OCI-LY3 (cell line): ENCODE data around the gene ASCC2.
"Not testable (repeated sequence)": the region's sequence is repeated elsewhere in the genome, so short reads cannot be mapped to it uniquely, and the experiment has no call there.

Source experiments
- H2AFZ ChIP-seq: fragments of 200-600, 300-600 bp; shearing (Covaris generic); 2 replicates; pipeline ENCODE4 v1.6.0; 2014; ENCODE audit warnings: antibody characterized with exemption, low read depth, low read length
- H3K27ac ChIP-seq: fragments of 200-600, 300-600 bp; sonication (generic); 2 replicates; pipeline ENCODE4 v1.5.1; 2014; ENCODE audit warnings: mild to moderate bottlenecking, low read length, moderate library complexity, mixed read lengths
- H3K27me3 ChIP-seq: fragments of 200-600, 300-600 bp; sonication (generic); 2 replicates; pipeline ENCODE4 v1.6.1; 2014; ENCODE audit warnings: low read depth, low read length, mixed read lengths
- H3K36me3 ChIP-seq: fragments of 200-600, 300-600 bp; sonication (generic); replicated peaks from 2 replicates; pipeline ENCODE3; 2014; ENCODE audit warnings: low read depth, low read length, mixed read lengths
- H3K4me1 ChIP-seq: fragments of 300-600, 200-600 bp; sonication (generic); 2 replicates; pipeline ENCODE4 v1.6.1; 2014; ENCODE audit warnings: low read length, mixed read lengths
- H3K4me2 ChIP-seq: fragments of 200-600, 300-600 bp; sonication (generic); 2 replicates; pipeline ENCODE4 v1.6.1; 2014; ENCODE audit warnings: low read length, mixed read lengths
- H3K4me3 ChIP-seq: fragments of 300-600, 200-600 bp; sonication (generic); 2 replicates; pipeline ENCODE4 v1.5.1; 2014; ENCODE audit warnings: antibody characterized with exemption, mild to moderate bottlenecking, low read length, moderate library complexity
- H3K79me2 ChIP-seq: fragments of 300-600, 200-600 bp; shearing (Covaris generic); 2 replicates; pipeline ENCODE4 v1.6.1; 2014; ENCODE audit warnings: mild to moderate bottlenecking, low read length, mixed read lengths
- H3K9ac ChIP-seq: fragments of 300-600, 200-600 bp; shearing (Covaris generic); 2 replicates; pipeline ENCODE4 v1.6.0; 2014; ENCODE audit warnings: mild to moderate bottlenecking, low read length, moderate library complexity
- H3K9me3 ChIP-seq: fragments of 200-600, 300-600 bp; shearing (Covaris generic); 2 replicates; pipeline ENCODE4 v1.6.1; 2014; ENCODE audit warnings: low read length, mixed read lengths; ENCODE audit not compliant: insufficient read depth
- H4K20me1 ChIP-seq: fragments of 200-600, 300-600 bp; sonication (generic); 2 replicates; pipeline ENCODE4 v1.6.1; 2016; ENCODE audit warnings: low read length, mixed read lengths; ENCODE audit not compliant: insufficient read depth
- EZH2phosphoT487 ChIP-seq: fragments of 200-600 bp; shearing (Covaris generic); IDR thresholded peaks from 2 replicates; pipeline ENCODE4 v1.6.1; 2018; ENCODE audit warnings: antibody characterized with exemption, mixed run types, low read depth
- TF ChIP-seq, protein P1 (sequence below): fragments of 200-600, 300-600 bp; sonication (generic); IDR thresholded peaks from 2 replicates; pipeline ENCODE4 v1.5.1; 2014; ENCODE audit warnings: antibody characterized with exemption, low read length, low read depth

The ASCC2 gene

DNA sequence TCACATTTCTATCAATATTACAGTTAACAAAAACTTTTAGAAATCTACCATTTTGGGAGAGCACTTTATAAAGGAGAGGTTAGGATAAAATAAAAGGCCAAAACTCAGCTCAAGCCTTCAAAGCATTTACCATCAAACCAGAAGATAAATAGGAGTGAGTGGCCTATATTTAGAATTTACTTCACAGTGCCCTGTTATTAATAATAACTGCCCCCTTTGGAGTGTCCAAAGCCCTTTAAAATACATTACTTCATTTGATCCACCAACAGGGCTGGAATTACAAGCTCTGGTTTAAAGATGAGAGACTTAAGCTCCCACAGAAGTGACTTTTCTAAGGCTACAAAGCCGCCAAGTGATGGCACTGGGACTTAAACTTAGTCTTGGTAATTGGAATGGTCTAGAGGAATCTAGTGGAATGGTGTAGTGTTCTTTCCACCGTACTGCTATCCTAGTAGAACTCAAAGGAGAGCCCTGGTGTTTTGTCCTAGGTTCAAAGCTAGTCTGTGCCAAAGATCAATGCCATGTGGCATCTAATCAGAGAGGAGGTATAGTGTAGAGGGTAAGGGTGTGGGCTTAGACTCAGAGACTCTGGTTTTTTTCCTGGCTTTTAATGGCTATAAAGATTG is 23.7 kb upstream of the ASCC2 start:
- TF ChIP-seq, protein P1, sequence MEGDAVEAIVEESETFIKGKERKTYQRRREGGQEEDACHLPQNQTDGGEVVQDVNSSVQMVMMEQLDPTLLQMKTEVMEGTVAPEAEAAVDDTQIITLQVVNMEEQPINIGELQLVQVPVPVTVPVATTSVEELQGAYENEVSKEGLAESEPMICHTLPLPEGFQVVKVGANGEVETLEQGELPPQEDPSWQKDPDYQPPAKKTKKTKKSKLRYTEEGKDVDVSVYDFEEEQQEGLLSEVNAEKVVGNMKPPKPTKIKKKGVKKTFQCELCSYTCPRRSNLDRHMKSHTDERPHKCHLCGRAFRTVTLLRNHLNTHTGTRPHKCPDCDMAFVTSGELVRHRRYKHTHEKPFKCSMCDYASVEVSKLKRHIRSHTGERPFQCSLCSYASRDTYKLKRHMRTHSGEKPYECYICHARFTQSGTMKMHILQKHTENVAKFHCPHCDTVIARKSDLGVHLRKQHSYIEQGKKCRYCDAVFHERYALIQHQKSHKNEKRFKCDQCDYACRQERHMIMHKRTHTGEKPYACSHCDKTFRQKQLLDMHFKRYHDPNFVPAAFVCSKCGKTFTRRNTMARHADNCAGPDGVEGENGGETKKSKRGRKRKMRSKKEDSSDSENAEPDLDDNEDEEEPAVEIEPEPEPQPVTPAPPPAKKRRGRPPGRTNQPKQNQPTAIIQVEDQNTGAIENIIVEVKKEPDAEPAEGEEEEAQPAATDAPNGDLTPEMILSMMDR = no peak
- no peak for TF ChIP-seq EZH2phosphoT487
- Histone ChIP-seq H3K4me2 (no peak overlapping the region), H4K20me1 (no peaks in the 10 kb centered on the region), H3K9ac (no peak overlapping the region), H3K36me3 (no peaks in the 10 kb centered on the region), H2AFZ (no peak overlapping the region), H3K79me2 (no peaks in the 10 kb centered on the region), H3K4me1 (no peaks in the 10 kb centered on the region), H3K27ac (no peak overlapping the region), H3K4me3 (no peak overlapping the region), H3K9me3 (no peaks in the 10 kb centered on the region), H3K27me3 (no peaks in the 10 kb centered on the region; the same call in 1 of the 2 replicates)

DNA sequence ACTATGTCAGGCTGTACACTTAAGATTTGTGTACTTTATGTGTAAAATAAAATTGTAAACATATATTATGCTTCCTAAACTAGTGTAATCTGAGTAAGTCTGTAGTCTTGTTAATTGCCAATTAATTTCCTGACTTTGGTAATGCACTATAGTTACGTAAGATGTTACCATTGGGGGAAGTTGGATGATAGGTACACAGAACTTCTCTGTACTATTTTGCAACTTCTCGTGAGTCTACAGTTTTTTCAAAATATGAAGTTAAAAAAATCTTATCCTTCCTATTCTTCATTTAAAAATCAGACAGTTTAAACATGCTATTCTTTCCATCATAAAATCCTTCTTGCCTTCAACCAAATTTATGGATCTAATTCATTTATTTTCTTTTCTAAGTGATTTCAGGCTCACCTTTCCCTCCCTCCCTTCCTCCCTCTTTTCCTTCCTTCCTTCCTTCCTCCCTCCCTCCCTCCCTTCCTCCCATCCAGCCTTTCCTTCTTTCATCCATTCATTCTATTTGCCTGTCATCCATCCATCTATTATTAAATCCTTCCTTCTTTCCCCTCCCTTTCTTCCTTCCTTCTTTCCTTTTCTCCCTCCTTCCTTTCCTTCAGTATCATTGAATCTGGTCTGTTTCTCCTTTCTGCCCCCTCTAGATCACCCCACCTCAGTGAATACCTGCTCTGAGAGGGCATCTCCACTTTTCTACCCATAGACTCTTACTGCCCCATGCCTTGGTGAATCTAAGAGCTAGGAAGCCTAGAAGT is 22.1 kb upstream of the ASCC2 start:
- no peak for TF ChIP-seq EZH2phosphoT487
- TF ChIP-seq, protein P1 = no peak
- Histone ChIP-seq H3K4me1 (no peaks in the 10 kb centered on the region), H3K27me3 (no peaks in the 10 kb centered on the region; the same call in 1 of the 2 replicates), H3K79me2 (no peaks in the 10 kb centered on the region), H3K36me3 (no peaks in the 10 kb centered on the region), H3K9me3 (no peaks in the 10 kb centered on the region), H2AFZ (no peak overlapping the region), H3K4me3 (no peak overlapping the region), H4K20me1 (no peaks in the 10 kb centered on the region), H3K4me2 (no peak overlapping the region), H3K9ac (no peak overlapping the region), H3K27ac (no peak overlapping the region)

DNA sequence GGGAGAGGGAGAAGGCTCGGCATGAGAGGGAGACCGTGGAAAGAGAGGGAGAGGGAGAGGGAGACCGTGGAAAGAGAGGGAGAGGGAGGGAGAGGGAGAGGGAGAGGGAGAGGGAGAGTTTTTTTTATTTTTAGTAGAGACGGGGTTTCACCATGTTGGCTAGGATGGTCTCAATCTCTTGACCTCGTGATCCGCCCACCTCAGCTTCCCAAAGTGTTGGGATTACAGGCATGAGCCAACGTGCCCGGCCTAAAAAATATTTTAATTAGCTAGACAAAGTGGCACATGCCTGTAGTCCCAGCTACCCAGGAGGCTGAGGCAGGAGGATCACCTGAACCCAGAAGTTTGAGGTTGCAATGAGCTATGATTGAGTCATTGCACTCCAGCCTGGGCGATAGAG is 21.0 kb upstream of the ASCC2 start:
- not testable (repeated sequence) for H3K79me2 ChIP-seq, H3K36me3 ChIP-seq, H3K9ac ChIP-seq, H3K4me2 ChIP-seq, H3K4me3 ChIP-seq, H4K20me1 ChIP-seq, H3K4me1 ChIP-seq, H3K27ac ChIP-seq, H3K9me3 ChIP-seq, H2AFZ ChIP-seq, H3K27me3 ChIP-seq

DNA sequence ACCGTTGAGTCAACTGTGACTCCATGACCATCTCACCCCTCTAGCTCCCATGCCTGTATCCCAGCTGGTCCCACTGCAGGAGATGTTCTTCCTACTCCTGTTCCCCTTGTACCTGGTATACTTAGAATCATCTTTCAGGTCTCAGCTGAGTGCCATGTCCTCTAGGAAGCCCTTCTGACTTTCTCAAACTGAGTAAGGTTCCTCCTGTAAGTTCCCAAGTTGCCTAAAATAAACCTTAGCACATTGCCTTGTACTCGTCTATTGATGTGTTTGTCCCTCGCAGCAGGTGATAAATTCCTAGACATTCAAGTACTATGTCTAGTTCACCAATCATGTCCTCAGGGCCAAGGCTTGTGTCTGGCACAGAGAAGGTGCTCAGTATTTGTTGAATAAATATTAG is 18.4 kb upstream of the ASCC2 start:
- no peaks in the 10 kb centered on the region for H4K20me1 ChIP-seq
- H3K36me3 ChIP-seq = no peaks in the 10 kb centered on the region
- H3K4me1 ChIP-seq = no peaks in the 10 kb centered on the region
- no peak overlapping the region for H3K4me3 ChIP-seq
- peaks cover 4% of the 10 kb centered on the region; the same call in 1 of the 2 replicates for H3K27me3 ChIP-seq
- H3K4me2 ChIP-seq = no peak overlapping the region
- TF ChIP-seq EZH2phosphoT487 = no peak
- TF ChIP-seq, protein P1 = no peak
- no peaks in the 10 kb centered on the region for H3K9me3 ChIP-seq
- no peak overlapping the region for H3K9ac ChIP-seq
- H2AFZ ChIP-seq = no peak overlapping the region
- H3K79me2 ChIP-seq = no peaks in the 10 kb centered on the region
- no peak overlapping the region for H3K27ac ChIP-seq
